Fibroblast of skin of scalp (primary cell): ENCODE data around the gene GGCT.

Experiments
- DNase-seq: peaks from one replicate; pipeline ENCODE4 v3.0.0-alpha.2; 2013

Gene GGCT

DNA sequence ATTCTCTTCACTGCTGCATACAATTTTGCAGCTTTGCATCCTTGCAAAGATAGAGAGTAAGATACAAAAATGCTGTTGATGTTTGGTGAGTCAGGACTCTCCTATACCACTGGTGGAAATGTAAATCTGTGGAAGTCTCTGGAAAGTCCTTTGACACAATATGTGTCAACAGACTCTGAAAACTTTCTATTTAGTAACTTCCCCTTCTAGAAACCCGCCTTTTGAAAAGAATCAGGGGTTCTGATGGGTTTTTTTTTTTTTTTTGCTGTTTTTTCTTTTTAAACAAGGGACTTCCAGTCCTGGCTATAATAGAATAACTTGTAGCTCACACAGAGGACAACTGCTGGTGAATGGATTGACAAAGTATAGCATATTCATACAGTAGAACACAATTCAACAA is 42.5 kb downstream of the GGCT start:
- no peak for DNase-seq

DNA sequence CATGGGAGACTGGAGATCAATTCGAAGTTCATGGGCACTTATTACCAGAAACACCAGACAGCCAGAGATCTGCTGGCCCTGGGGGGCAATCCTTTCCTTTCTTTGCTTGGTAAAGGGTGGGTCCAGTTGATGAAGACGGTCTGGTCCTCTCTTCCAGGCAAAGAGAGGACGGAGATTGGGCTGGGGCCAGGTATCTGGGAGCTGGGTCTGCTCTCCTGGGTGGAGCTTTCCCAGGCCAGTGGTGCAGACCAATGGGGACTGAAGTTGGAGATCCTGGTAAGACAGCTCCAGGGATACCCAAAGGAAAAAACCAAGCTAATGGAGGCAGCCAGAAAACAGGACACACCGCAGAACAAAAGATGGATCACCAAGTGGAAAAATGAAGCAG is 44.4 kb downstream of the GGCT start:
- no peak for DNase-seq

DNA sequence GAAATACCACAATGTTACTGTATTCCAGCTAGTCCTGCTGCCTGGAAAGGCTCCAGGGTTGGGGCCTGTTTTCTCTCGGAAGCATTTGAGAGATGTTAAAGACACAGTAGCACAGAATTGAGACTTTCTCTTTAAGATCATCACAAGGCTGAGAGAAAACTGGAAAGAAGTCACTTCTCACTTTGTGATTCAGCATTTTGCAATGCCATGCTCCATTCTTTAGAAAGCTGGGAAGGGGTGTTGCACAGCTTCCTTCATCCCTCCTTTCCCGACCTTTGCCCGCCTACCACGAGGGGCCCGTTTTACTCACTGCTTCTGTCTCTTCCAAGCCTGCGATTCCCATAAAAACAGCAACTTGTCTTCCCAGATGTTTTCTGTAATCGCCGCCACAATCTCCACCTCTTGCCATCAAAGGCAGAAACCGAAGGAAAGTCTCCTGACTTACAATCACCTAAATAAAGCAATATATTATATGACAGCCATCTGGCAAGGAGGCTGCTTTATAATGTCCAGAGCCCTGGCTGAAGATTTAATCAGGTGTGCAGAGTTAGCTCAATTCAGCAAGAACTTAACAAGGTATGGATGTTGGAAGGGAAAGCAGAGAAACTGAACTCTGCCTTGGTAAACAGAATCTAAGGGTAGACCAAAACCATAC is 44.9 kb downstream of the GGCT start:
- DNase-seq = peak; percentile 96

DNA sequence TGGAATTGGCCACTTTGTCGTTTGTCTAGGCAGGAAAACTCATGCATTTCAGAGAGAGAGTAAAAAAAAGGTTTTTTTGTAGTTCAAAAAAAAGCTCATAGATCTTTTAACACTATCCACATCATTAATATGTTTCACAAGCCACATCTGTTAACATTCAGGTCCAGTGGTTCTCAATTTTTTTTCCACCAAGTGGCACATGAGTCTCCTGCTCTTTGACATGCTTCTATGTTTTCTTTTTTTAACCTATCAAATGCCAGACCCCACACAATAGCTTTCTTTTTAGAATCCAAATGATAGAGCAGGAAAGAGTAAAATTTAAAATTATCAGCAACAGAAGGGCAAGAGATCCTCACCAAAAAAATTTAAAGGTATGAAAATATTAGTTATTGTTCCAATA is 46.3 kb downstream of the GGCT start:
- no peak for DNase-seq

DNA sequence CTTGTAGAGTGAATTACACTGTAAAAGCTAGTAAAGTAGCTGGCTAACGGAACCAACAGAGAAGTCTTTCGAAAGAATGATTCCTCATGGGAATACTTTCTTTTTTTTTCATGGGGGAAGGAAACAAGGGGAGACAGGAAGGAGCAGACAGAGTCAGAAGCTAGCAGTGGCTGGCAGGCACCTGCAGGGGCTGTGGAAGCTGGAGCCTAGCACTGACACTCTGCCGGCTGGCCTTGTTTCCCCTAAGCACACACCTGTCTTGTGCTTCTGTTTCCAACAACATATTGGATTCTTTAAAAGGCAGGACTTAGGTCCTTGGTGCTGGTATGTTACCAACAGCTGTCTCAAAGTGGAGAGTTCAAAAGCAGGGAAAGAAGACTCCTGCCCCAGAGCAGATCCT is 50.7 kb downstream of the GGCT start:
- no peak for DNase-seq

DNA sequence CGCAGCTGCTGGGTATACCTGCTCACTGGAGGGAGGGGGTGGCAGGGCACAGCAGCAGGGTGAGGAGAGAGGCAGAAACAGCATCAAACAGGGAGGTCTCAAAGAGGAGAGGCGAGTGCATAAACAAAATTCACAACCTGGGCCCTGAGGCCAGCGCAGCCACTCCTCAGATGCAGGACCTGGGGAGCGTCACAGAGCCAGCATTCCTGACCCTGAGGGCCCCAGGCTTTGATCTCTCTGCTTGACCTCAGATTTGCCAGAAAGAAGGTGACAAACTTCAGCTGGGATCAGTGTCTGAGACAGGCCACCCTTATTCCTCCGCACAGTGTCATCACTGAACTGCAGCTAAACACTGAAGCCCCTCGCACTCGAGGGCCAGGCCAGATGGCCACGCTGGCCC is 51.6 kb downstream of the GGCT start:
- no peak for DNase-seq

DNA sequence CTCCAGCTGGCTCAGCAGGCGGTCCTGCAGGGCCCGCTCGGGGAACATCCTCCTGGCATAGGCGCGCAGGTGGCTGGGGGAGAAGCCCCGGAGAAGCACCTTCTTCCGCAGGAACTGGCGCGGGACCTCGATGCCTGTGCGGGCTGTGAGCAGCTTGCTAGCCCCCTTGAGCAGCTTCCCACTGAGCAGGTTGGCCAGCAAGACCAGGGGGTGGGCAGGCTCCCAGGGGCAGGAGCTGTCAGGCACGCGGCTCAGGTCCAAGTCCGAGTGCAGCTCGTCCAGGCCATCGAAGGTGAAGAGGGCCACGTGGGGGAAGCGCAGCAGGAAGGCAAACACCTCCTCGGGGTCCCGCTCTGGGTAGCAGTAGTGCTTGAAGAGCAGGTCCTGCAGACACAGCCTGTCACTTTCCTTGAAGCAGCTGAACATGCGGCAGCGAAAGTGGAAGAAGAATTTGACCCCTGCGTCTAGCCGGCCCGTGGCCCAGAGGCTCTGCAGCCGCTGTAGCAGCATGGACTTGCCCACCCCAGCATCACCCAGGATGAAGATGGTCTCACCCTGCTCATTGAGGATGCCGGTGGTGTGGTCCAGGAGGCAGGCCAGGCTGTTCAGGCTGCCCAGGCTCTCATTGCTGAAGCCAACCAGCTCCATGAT is 52.2 kb downstream of the GGCT start:
- no peak for DNase-seq

DNA sequence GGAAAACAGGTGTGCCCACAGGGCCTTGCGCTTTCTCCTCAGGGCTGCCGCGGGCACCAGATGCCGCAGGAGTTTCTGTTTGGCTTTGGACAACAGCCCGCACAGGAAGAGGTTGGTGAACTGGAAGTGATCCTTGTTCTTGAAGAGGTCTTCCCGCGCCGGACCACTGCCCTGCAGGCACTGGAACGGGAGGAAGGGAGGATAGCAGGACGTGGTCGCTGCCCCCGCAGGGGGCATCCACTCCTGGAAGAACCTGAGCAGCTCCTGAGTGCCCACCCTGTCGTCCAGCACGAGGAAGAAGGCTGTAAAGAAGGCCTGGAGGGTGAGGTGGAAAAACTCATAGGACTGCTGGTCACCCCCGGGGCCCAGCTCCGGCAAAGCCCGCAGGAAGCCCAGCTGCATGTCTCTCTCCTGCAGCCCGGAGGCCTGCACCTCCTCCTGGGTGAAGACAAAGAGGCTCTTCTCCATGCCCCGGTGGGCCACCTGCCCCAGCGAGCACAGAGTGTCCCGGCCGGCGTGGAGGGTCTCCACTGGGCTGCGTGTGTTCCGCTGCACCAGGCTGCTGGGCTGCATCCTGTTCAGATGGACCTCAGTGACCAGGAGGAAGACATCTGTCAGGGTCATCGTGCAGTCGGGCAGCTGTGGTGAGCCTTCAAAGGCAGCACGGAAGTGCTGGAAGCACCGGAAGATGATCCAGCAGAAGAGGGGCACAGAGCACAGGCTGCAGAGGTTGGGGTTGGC is 52.9 kb downstream of the GGCT start:
- DNase-seq = no peak

DNA sequence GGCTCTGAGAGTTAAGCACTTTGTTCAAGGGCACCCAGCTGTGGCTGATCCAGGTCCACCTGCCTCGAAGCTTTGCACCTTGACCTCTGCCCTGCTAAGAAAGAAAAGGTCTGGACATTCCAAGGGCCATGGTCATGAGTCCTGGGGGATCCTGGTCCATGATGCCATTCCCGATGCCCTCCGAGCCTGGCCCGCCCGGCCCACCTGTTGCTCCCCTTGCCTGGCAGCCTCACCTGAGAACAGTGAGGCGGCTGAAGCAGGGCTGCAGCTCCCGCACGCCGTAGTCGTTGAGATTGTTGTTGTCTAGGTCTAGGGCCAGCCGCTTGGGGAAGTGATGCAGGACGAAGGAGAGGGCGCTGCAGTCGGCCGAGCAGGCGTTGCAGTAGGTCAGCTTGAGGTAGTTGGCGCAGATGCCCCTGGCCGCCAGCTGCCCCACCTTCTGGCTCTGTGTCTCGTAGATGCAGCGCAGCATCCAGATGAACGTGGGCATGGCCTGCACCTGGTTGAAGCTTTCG is 53.6 kb downstream of the GGCT start:
- DNase-seq = no peak

DNA sequence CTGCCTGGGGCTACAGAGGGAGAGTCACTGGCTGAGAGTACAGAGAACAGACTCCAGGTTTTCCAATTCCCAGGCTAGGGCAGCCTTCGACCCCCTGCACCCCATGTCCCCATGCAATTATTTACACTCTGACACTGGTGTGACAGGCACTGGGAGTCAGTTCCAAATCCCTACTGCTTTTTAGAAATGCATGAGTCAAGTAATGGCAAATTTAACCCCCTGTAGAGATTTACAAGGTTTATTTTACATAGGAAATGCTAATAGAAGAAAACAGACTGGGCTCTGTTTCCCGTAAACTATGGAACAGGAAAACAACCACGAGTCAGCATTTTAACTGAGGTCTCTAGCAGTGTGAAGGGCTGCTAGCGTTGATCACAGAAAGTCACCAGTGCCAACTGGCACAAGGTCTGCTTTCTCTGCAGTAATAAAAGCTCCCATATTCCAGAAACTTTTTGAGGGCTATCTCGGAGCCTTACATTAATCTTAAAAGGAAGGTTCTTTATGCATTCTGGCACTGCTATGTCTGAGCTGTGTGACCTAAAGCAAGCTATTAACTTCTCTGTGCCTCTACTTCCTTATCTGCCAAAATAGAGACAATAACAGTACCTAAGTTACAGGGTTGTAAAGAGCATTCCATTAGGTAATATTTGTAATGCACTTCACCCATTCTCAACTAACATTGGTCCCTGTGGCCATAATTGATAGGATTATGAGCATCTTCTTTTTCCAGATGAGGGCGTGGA is 54.2 kb downstream of the GGCT start:
- DNase-seq = no peak

DNA sequence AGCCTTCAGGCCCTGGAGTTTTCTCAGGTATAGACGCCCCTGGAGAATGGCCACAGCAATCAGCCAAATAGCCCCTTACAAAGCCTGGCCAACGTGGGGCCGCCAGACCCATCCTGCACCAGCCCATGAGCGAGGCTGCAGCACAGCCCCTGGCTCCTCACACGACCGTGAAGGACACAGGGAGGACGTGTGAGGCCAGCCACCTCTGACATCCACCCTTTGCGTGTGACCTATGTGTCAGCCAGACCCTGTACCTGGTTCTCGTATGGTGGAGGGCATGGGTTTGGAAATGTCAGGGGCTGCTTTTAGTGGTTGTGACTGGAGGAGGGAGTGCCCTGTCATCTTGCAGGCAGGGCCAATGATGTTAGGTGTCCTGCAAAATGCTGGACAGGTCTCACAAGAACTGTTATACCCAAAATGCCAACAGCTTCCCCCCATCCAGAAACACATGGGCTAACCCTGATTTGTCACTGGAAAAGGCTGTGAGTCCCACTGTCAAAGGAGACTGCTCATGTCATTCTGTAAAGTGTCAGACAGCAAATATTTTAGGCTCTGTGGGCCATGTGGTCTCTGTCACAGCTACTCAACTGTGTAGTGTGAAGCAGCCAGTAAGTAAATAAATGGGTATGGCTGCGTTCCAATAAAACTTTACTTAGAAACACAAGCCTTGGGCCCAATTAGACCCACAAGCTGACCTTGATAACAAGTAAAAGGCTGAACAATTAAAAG is 56.0 kb downstream of the GGCT start:
- no peak for DNase-seq

DNA sequence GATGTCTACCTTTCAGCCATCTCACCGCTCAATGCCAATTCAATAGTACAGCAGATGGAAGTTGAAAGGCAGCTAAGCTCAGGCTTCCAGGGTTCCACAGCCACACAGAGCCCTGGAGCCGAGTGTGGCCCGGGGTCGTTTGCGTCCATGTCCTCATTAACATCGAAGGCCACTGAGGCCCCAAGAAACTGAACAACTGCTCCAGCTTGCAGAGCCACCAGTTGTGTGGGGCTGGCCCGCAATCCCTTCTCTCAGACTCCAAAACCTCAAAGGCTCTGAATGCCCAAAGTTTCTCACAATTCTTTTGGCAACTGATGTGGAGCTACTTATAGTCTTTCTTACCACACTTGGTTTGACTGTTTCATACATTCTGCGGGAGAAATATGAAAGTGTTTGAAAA is 57.2 kb downstream of the GGCT start:
- DNase-seq = no peak
